ENCODE measurements around the gene RAB2B. TPM values are rescaled to one million over a fixed set of nuclear protein-coding genes. Genes with fewer than 3 reads are reported as not detected.

Gene RAB2B
- total RNA-seq = 10 to 100 TPM; 41.2 to 42.9 TPM
- polyA plus RNA-seq (2013, experiment 1 of 2) = 33.2 TPM
- 30.2 TPM for polyA plus RNA-seq (2013, experiment 2 of 2)
- long read RNA-seq, experiment 1, partial matches to known transcripts = 1 of 7 reads
- long read RNA-seq, experiment 1, other reads (novel, unspliced or antisense) = 6 of 7 reads
- long read RNA-seq, experiment 2, partial matches to known transcripts = 0 of 9 reads
- long read RNA-seq, experiment 2, other reads (novel, unspliced or antisense) = 6 of 9 reads
- long read RNA-seq, experiment 3, partial matches to known transcripts = 3 of 7 reads
- long read RNA-seq, experiment 3, other reads (novel, unspliced or antisense) = 3 of 7 reads
- long read RNA-seq, experiment 4, partial matches to known transcripts = 0 of 4 reads
- long read RNA-seq, experiment 4, other reads (novel, unspliced or antisense) = 4 of 4 reads

GRCh38 chr14:21476925-21477681, at the start of gene RAB2B, which contains the start of gene TOX4:
TSS of gene RAB2B (minus strand) at chr14:21476959. CDS start at chr14:21476872, 87 bp downstream.
TSS of gene TOX4 (plus strand) at chr14:21477195. CDS start at chr14:21477279, 84 bp downstream.
- Mint-ChIP-seq H3K27ac (peak within 1 kb of the TSS; percentile 99), H3K4me1 (peaks cover 13% of the 10 kb centered on the region), H3K36me3 (ENCODE audit: low read depth) (peaks cover 31% of the 10 kb centered on the region), H3K4me3 (peak within 1 kb of the TSS; percentile 100), H3K27me3 (ENCODE audit: insufficient read depth) (no peaks in the 10 kb centered on the region), H3K9me3 (no peaks in the 10 kb centered on the region)
- WGBS, 2 experiments (ENCODE audit: insufficient coverage in 1 of 2, insufficient read length in 1 of 2) = 0% methylated on average over 13 to 49 of the region's 49 CpGs
- Histone ChIP-seq H3K4me3 (ENCODE audit: low read length) (peak within 1 kb of the TSS; percentile 95), H3K4me1 (ENCODE audit: control insufficient read depth, insufficient read depth, low read length) (peaks cover 5% of the 10 kb centered on the region), H3K36me3 (ENCODE audit: control insufficient read depth, insufficient read depth, low read length) (peaks cover 33% of the 10 kb centered on the region), H3K27me3 (ENCODE audit: control insufficient read depth, insufficient read depth, low read length, poor library complexity, severe bottlenecking) (no peaks in the 10 kb centered on the region), H3K9ac (ENCODE audit: extremely low read depth, low read length, poor library complexity, severe bottlenecking) (peak within 1 kb of the TSS; percentile 75), H3K9me3 (ENCODE audit: control insufficient read depth, low read length) (no peaks in the 10 kb centered on the region), H3K27ac (ENCODE audit: low read depth, low read length) (peak within 1 kb of the TSS; percentile 22)
- peak; percentile 99 for DNase-seq
- TF ChIP-seq CTCF (conservative IDR thresholded peaks at IDR 0.05) = peak; percentile 96

DNA sequence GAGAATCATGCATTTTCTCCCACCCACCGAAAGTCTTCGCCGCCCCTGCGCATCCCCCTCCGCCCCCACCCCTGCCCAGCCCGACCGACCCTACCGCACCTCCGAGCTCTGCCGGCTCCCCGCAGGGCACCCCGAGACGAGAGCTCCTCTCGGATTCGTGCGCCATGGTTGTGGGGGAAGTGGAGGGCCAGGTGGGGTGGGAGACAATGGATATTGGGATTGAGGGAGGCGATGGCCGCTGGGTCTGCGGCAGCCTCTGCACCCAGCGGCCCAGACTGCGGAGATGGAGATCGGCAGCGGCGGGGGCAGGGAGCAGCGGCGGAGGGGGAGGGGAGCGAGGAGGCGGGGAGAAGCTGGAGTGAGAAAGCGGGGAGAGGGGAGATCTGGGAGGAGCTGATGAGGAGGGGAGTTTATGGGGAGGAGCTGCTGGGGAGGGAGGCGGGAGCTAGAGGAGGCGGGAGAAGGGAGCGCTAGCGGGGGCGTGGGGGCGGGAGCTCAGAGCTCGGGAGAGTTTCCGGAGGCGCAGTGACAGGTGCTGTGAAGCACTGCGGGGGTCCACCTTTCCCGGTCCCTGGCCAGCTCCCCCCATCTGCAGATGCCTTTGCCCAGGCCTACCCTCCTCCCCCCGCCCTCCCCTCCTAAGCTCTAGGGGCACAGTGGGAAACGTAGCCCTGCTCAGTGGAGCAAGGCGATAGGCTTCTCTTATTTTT, 49.4 kb upstream of the RAB2B start, which contains the start of gene SALL2:
Gene SALL2, minus strand, starts transcription at position 385 of the 710 bp plus-strand sequence. Its CDS starts 219 bp downstream, at position 166.
- Mint-ChIP-seq H3K9me3 (no peaks in the 10 kb centered on the region), H3K4me3 (peak within 1 kb of the TSS; percentile 85), H3K27me3 (ENCODE audit: insufficient read depth) (no peaks in the 10 kb centered on the region), H3K4me1 (peaks cover 64% of the 10 kb centered on the region), H3K27ac (peak within 1 kb of the TSS; percentile 99), H3K36me3 (ENCODE audit: low read depth) (peaks cover 36% of the 10 kb centered on the region)
- H3K36me3 ChIP-seq (ENCODE audit: control insufficient read depth, insufficient read depth, low read length) = peaks cover 33% of the 10 kb centered on the region
- no peaks in the 10 kb centered on the region for H3K27me3 ChIP-seq (ENCODE audit: control insufficient read depth, insufficient read depth, low read length, poor library complexity, severe bottlenecking)
- H3K4me3 ChIP-seq (ENCODE audit: low read length) = peak within 1 kb of the TSS; percentile 86
- DNase-seq = peak; percentile 98
- WGBS, 2 experiments (ENCODE audit: insufficient coverage in 1 of 2, insufficient read length in 1 of 2) = 0% methylated on average over 1 to 43 of the region's 43 CpGs
- H3K9ac ChIP-seq (ENCODE audit: extremely low read depth, low read length, poor library complexity, severe bottlenecking) = peak within 1 kb of the TSS; percentile 88
- TF ChIP-seq CTCF (conservative IDR thresholded peaks at IDR 0.05) = no peak
- no peaks in the 10 kb centered on the region for H3K9me3 ChIP-seq (ENCODE audit: control insufficient read depth, low read length)
- H3K27ac ChIP-seq (ENCODE audit: low read depth, low read length) = peak within 1 kb of the TSS; percentile 93
- peaks cover 19% of the 10 kb centered on the region for H3K4me1 ChIP-seq (ENCODE audit: control insufficient read depth, insufficient read depth, low read length)

DNA sequence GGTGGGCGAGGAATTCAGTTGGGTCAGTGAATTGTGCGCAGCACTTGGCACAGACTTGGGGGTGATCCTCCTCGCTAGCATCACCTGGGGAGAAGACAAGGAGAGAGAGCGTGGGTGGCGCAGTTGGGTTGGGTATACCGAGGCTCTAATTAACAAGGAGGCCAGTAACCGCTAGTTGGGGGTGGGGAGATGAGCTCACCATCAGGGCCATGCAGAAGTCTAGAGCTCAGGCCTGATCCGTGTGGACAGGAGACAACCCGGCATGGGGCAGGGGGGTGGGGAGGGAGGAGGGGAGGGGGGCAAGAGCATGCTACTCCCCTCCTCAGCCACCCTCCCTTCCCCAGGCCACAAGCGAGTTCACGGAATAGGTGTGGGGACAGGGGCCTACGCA, 48.8 kb upstream of the RAB2B start:
- peak; percentile 73 for DNase-seq

More for the DNA sequence above, 48.8 kb upstream of the RAB2B start:
- peaks cover 41% of the 10 kb centered on the region for H3K36me3 Mint-ChIP-seq (ENCODE audit: low read depth)
- Histone ChIP-seq H3K4me3 (ENCODE audit: low read length) (peak overlapping the region; percentile 86), H3K9ac (ENCODE audit: extremely low read depth, low read length, poor library complexity, severe bottlenecking) (peak overlapping the region; percentile 76), H3K4me1 (ENCODE audit: control insufficient read depth, insufficient read depth, low read length) (peaks cover 19% of the 10 kb centered on the region), H3K27ac (ENCODE audit: low read depth, low read length) (peak overlapping the region; percentile 93), H3K36me3 (ENCODE audit: control insufficient read depth, insufficient read depth, low read length) (peaks cover 36% of the 10 kb centered on the region), H3K9me3 (ENCODE audit: control insufficient read depth, low read length) (no peaks in the 10 kb centered on the region), H3K27me3 (ENCODE audit: control insufficient read depth, insufficient read depth, low read length, poor library complexity, severe bottlenecking) (no peaks in the 10 kb centered on the region)
- peak overlapping the region; percentile 99 for H3K27ac Mint-ChIP-seq
- no peak for TF ChIP-seq CTCF (conservative IDR thresholded peaks at IDR 0.05)
- H3K9me3 Mint-ChIP-seq = no peaks in the 10 kb centered on the region
- peak overlapping the region; percentile 85 for H3K4me3 Mint-ChIP-seq
- 17 to 41% methylated on average over 4 to 9 of the region's 12 CpGs for WGBS, 2 experiments (ENCODE audit: insufficient coverage in 1 of 2, insufficient read length in 1 of 2)
- no peaks in the 10 kb centered on the region for H3K27me3 Mint-ChIP-seq (ENCODE audit: insufficient read depth)
- peaks cover 68% of the 10 kb centered on the region for H3K4me1 Mint-ChIP-seq
